ENCODE measurements around the gene GIT2.

DNA sequence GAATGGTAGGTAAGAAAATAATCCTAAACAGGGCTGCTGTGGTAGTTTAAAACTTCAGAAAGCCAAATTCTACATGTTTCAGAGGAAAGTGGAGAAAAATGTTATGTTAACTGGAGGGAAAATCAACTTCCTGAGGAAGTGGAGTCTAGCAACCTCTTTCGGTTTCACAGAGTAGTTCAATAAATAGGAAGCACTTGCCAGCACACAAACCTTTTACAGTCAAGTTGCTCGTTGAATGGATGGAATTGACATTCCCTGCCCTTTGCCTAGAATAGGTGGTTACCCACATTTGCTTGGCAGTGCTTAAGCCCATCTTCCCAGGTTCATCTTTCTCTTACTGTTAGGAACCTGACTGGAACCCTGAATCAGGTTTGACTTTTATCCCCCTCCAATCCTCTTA lies 19.0 kb upstream of the GIT2 start:
- TF ChIP-seq POLR2AphosphoS5 (IDR thresholded peaks at IDR 0.05; ENCODE audit: low read depth, low read length) (no peak), SIN3A (conservative IDR thresholded peaks at IDR 0.05 in 1 of 2, IDR thresholded peaks at IDR 0.05 in 1 of 2; ENCODE audit: low read depth in 1 of 2, low read length in 2 of 2) (no peak), GABPA (IDR thresholded peaks at IDR 0.05; ENCODE audit: borderline replicate concordance, insufficient read depth, low read length) (no peak), POLR2A (IDR thresholded peaks at IDR 0.05; ENCODE audit: control extremely low read depth in 1 of 2, low read depth in 2 of 2, low read length in 2 of 2) (no peak), EP300 (IDR thresholded peaks at IDR 0.05; ENCODE audit: borderline replicate concordance in 1 of 2, low read depth in 2 of 2, low read length in 2 of 2) (no peak), HDAC2 (IDR thresholded peaks at IDR 0.05; ENCODE audit: borderline replicate concordance in 1 of 2, low read depth in 2 of 2, low read length in 2 of 2) (no peak), BRCA1 (IDR thresholded peaks at IDR 0.05; ENCODE audit: low read depth, low read length) (no peak), YY1 (IDR thresholded peaks at IDR 0.05; ENCODE audit: low read depth, low read length) (no peak), KDM5A (IDR thresholded peaks at IDR 0.05; ENCODE audit: low read length) (no peak), JUND (IDR thresholded peaks at IDR 0.05; ENCODE audit: low read length) (no peak)
- TF ChIP-seq, protein P1, sequence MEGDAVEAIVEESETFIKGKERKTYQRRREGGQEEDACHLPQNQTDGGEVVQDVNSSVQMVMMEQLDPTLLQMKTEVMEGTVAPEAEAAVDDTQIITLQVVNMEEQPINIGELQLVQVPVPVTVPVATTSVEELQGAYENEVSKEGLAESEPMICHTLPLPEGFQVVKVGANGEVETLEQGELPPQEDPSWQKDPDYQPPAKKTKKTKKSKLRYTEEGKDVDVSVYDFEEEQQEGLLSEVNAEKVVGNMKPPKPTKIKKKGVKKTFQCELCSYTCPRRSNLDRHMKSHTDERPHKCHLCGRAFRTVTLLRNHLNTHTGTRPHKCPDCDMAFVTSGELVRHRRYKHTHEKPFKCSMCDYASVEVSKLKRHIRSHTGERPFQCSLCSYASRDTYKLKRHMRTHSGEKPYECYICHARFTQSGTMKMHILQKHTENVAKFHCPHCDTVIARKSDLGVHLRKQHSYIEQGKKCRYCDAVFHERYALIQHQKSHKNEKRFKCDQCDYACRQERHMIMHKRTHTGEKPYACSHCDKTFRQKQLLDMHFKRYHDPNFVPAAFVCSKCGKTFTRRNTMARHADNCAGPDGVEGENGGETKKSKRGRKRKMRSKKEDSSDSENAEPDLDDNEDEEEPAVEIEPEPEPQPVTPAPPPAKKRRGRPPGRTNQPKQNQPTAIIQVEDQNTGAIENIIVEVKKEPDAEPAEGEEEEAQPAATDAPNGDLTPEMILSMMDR (IDR thresholded peaks at IDR 0.05; ENCODE audit: control extremely low read depth in 1 of 3, insufficient read depth in 1 of 3, low read depth in 1 of 3, low read length in 3 of 3): no peak
